ENCODE results near the gene KCNIP4. TPM values are rescaled to one million over a fixed set of nuclear protein-coding genes. Genes with fewer than 3 reads are reported as not detected.

KCNIP4 gene
- total and polyA plus RNA-seq, 10 of the 15 experiments (the other 5 are each of a cell fraction or from before 2014, with no cell fraction given), result 0.03 to 0.23 (median 0.13) TPM; not detected in 7

DNA sequence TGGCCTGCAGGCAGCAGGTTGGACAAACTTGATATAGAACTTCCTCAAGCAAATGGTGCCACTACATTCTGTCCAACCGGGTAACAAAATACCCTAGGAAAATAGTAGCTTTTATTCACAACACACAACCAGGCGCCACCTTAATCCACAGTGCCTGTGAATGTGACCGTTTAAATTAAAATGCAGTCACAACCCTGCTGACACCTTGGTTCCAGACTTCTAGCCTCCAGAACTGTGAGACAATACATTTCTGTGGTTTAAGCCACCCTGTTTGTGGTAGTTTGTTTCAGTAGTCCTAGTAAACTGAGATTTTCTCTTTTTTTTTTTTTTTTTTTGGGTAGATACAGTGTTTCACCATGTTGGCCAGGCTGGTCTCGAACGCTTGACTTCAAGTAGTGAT, 672.5 kb downstream of the KCNIP4 start:
- no peaks in the 10 kb centered on the region for H3K79me2 ChIP-seq (ENCODE audit: control insufficient read depth, insufficient read depth, low read length)

More for the DNA sequence above, 672.5 kb downstream of the KCNIP4 start:
- H3K36me3 ChIP-seq (ENCODE audit: control insufficient read depth in 2 of 2, insufficient read depth in 2 of 2, low read length in 1 of 2), result no peaks in the 10 kb centered on the region
- no peak overlapping the region for H3K27ac ChIP-seq (ENCODE audit: control insufficient read depth, insufficient read depth)
- H3K27me3 ChIP-seq (replicated peaks in 1 of 2; ENCODE audit: control insufficient read depth in 2 of 2, insufficient read depth in 2 of 2, low read length in 1 of 2), result no peaks in the 10 kb centered on the region
- ChIA-PET SMC1A (ENCODE audit: uncharacterized antibody, unreplicated experiment) (no interaction called here), CTCF (no interaction called here), POLR2A (no interaction called here), RAD21 (ENCODE audit: unreplicated experiment) (no interaction called here)
- DNase-seq (ENCODE audit: low read depth, low spot score) (no peak), FAIRE-seq (no peak), ATAC-seq (no peak)
- H3K4me1 ChIP-seq (ENCODE audit: control insufficient read depth, insufficient read depth, low read length), result no peaks in the 10 kb centered on the region
- no peaks in the 10 kb centered on the region for H4K20me1 ChIP-seq (ENCODE audit: control insufficient read depth, insufficient read depth)
- TF ChIP-seq, protein P1, sequence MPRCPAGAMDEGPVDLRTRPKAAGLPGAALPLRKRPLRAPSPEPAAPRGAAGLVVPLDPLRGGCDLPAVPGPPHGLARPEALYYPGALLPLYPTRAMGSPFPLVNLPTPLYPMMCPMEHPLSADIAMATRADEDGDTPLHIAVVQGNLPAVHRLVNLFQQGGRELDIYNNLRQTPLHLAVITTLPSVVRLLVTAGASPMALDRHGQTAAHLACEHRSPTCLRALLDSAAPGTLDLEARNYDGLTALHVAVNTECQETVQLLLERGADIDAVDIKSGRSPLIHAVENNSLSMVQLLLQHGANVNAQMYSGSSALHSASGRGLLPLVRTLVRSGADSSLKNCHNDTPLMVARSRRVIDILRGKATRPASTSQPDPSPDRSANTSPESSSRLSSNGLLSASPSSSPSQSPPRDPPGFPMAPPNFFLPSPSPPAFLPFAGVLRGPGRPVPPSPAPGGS (IDR thresholded peaks at IDR 0.05; ENCODE audit: borderline replicate concordance, insufficient read depth, low read depth, low read length, poor library complexity, severe bottlenecking), result no peak
- TF ChIP-seq, protein P2, sequence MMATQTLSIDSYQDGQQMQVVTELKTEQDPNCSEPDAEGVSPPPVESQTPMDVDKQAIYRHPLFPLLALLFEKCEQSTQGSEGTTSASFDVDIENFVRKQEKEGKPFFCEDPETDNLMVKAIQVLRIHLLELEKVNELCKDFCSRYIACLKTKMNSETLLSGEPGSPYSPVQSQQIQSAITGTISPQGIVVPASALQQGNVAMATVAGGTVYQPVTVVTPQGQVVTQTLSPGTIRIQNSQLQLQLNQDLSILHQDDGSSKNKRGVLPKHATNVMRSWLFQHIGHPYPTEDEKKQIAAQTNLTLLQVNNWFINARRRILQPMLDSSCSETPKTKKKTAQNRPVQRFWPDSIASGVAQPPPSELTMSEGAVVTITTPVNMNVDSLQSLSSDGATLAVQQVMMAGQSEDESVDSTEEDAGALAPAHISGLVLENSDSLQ (IDR thresholded peaks at IDR 0.05), result no peak
- TF ChIP-seq BACH1 (IDR thresholded peaks at IDR 0.05; ENCODE audit: borderline replicate concordance), result no peak
- TF ChIP-seq, protein P3, sequence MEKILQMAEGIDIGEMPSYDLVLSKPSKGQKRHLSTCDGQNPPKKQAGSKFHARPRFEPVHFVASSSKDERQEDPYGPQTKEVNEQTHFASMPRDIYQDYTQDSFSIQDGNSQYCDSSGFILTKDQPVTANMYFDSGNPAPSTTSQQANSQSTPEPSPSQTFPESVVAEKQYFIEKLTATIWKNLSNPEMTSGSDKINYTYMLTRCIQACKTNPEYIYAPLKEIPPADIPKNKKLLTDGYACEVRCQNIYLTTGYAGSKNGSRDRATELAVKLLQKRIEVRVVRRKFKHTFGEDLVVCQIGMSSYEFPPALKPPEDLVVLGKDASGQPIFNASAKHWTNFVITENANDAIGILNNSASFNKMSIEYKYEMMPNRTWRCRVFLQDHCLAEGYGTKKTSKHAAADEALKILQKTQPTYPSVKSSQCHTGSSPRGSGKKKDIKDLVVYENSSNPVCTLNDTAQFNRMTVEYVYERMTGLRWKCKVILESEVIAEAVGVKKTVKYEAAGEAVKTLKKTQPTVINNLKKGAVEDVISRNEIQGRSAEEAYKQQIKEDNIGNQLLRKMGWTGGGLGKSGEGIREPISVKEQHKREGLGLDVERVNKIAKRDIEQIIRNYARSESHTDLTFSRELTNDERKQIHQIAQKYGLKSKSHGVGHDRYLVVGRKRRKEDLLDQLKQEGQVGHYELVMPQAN (conservative IDR thresholded peaks at IDR 0.05), result no peak
- no peak for TF ChIP-seq POU2F2 (IDR thresholded peaks at IDR 0.05; ENCODE audit: borderline replicate concordance, low read depth, low read length)
- TF ChIP-seq ATF7 (IDR thresholded peaks at IDR 0.05; ENCODE audit: low read depth), result no peak
- WGBS (ENCODE audit: insufficient coverage, insufficient replicate concordance, low lambda C conversion rate, missing lambda C conversion rate), result 28% methylated on average over 5 of the region's 5 CpGs
- no peak overlapping the region for H2AFZ ChIP-seq (ENCODE audit: control insufficient read depth, low read depth, low read length)
- no peak overlapping the region for H3K4me2 ChIP-seq (ENCODE audit: control insufficient read depth, insufficient read depth)
- no peaks in the 10 kb centered on the region for H3K9me3 ChIP-seq (replicated peaks; ENCODE audit: control insufficient read depth, insufficient read depth, low read length)
- no TSS peak for BruUV-seq (replicated peaks)
- no peak overlapping the region for H3K4me3 ChIP-seq
- intact Hi-C loops (cut with micrococcal nuclease; ENCODE audit: unreplicated experiment) (no loop called here), in situ Hi-C loops (cut with MboI) (no loop called here)
- H3K9ac ChIP-seq (ENCODE audit: control insufficient read depth, insufficient read depth, low read length), result no peak overlapping the region

Measured in GM12878 (cell line).